Neural progenitor cell (in vitro differentiated cells): ENCODE results near the gene NDUFB5. TPM values are rescaled to one million over a fixed set of nuclear protein-coding genes. Genes with fewer than 3 reads are reported as not detected.

ENCODE experiments used
- DNase-seq: peaks from one replicate; pipeline ENCODE4 v3.0.0-alpha.2; 2016; ENCODE audit warnings: low spot score
- H2AFZ ChIP-seq: fragments of 200-600 bp; sonication (generic); replicated peaks from 2 replicates; pipeline ENCODE4 v1.6.1; 2016; ENCODE audit warnings: antibody characterized with exemption
- H3F3A ChIP-seq: fragments of 200-600 bp; sonication (generic); 2 replicates; pipeline ENCODE4 v1.6.1; 2016; ENCODE audit warnings: antibody characterized with exemption, low read depth
- H3K27ac ChIP-seq: fragments of 200-600 bp; sonication (generic); 2 replicates; pipeline ENCODE4 v1.5.1; 2016; ENCODE audit warnings: mild to moderate bottlenecking
- H3K27me3 ChIP-seq: fragments of 200-600 bp; sonication (generic); 2 replicates; pipeline ENCODE4 v1.6.1; 2016; ENCODE audit warnings: mild to moderate bottlenecking, moderate library complexity
- H3K36me3 ChIP-seq: fragments of 200-600 bp; sonication (generic); 2 replicates; pipeline ENCODE4 v1.5.1; 2016
- H3K4me1 ChIP-seq: fragments of 200-600 bp; sonication (generic); 2 replicates; pipeline ENCODE4 v1.6.1; 2016; ENCODE audit warnings: mixed run types
- H3K4me2 ChIP-seq: fragments of 200-600 bp; sonication (generic); 2 replicates; pipeline ENCODE4 v1.6.1; 2016
- H3K4me3 ChIP-seq: fragments of 200-600 bp; sonication (generic); 2 replicates; pipeline ENCODE4 v1.5.1; 2016
- H3K79me2 ChIP-seq: fragments of 200-600 bp; sonication (generic); 2 replicates; pipeline ENCODE4 v1.6.1; 2016; ENCODE audit warnings: low read depth
- H3K9ac ChIP-seq: fragments of 200-600 bp; sonication (generic); 2 replicates; pipeline ENCODE4 v1.6.1; 2016
- H3K9me3 ChIP-seq: fragments of 200-600 bp; sonication (generic); 2 replicates; pipeline ENCODE4 v1.5.1; 2016; ENCODE audit warnings: low read depth
- H4K20me1 ChIP-seq: fragments of 200-600 bp; sonication (generic); 2 replicates; pipeline ENCODE4 v1.6.1; 2016; ENCODE audit warnings: low read depth
- H3K27ac Mint-ChIP-seq: 3 replicates; pipeline ENCODE4 v1.8.0; 2021; ENCODE audit warnings: mixed read lengths
- H3K27me3 Mint-ChIP-seq: 2 replicates; pipeline ENCODE4 v1.8.0; 2022; ENCODE audit warnings: low read depth, mild to moderate bottlenecking, inconsistent platforms, moderate library complexity, mixed read lengths; ENCODE audit not compliant: insufficient read depth
- H3K36me3 Mint-ChIP-seq: 3 replicates; pipeline ENCODE4 v1.8.0; 2021; ENCODE audit warnings: mixed read lengths
- H3K4me1 Mint-ChIP-seq: 3 replicates; pipeline ENCODE4 v1.8.0; 2021; ENCODE audit warnings: mixed read lengths
- H3K4me3 Mint-ChIP-seq: 3 replicates; pipeline ENCODE4 v1.8.0; 2021; ENCODE audit warnings: mild to moderate bottlenecking, moderate library complexity, mixed read lengths
- H3K9me3 Mint-ChIP-seq: 3 replicates; pipeline ENCODE4 v1.8.0; 2020; ENCODE audit warnings: mixed read lengths
- CTCF ChIP-seq: fragments of 200-600 bp; sonication (generic); IDR thresholded peaks from 2 replicates; pipeline ENCODE4 v1.5.1; 2017; ENCODE audit warnings: antibody characterized with exemption, mild to moderate bottlenecking
- EZH2 ChIP-seq: fragments of 200-600 bp; sonication (generic); IDR thresholded peaks from 2 replicates; pipeline ENCODE4 v1.6.1; 2017; ENCODE audit warnings: antibody characterized with exemption, mild to moderate bottlenecking, moderate library complexity
- EZH2phosphoT487 ChIP-seq: fragments of 200-600 bp; sonication (generic); IDR thresholded peaks from 2 replicates; pipeline ENCODE4 v1.6.1; 2017; ENCODE audit warnings: antibody characterized with exemption
- total RNA-seq: library from RNA; depleted of rRNA; stranded (reverse); fragments of >200 nt; gene quantifications from 2 replicates; pipeline ENCODE4 v1.2.3, GENCODE V29; 2015; ENCODE audit warnings: low replicate concordance

NDUFB5 gene
- total RNA-seq: 104 and 193 TPM in 2 replicates

GRCh38 chr3:179604321-179605078 is at the start of gene NDUFB5, which contains the start of gene MRPL47:
Gene NDUFB5, plus strand, starts transcription at chr3:179604794. Its CDS starts 22 bp downstream, at chr3:179604816.
Gene MRPL47, minus strand, starts transcription at chr3:179604638. Its CDS starts 14 bp downstream, at chr3:179604624.
- Mint-ChIP-seq H3K9me3 (no peaks in the 10 kb centered on the region), H3K4me3 (peak within 1 kb of the TSS; percentile 100), H3K27me3 (no peaks in the 10 kb centered on the region), H3K27ac (peak within 1 kb of the TSS; percentile 97), H3K36me3 (peaks cover 8% of the 10 kb centered on the region), H3K4me1 (peaks cover 11% of the 10 kb centered on the region)
- H3K27ac ChIP-seq: peak within 1 kb of the TSS; percentile 85
- peaks cover 9% of the 10 kb centered on the region for H4K20me1 ChIP-seq
- peak within 1 kb of the TSS; percentile 72 for H3K4me3 ChIP-seq
- peaks cover 8% of the 10 kb centered on the region for H3K4me1 ChIP-seq
- H3K27me3 ChIP-seq: no peaks in the 10 kb centered on the region
- H3K9ac ChIP-seq: peak within 1 kb of the TSS; percentile 98
- peak within 1 kb of the TSS; percentile 95 for H2AFZ ChIP-seq
- peak within 1 kb of the TSS; percentile 91 for H3K4me2 ChIP-seq
- peaks cover 55% of the 10 kb centered on the region for H3K79me2 ChIP-seq
- H3K9me3 ChIP-seq: no peaks in the 10 kb centered on the region
- no peaks in the 10 kb centered on the region for H3F3A ChIP-seq
- peak; percentile 66 for TF ChIP-seq EZH2
- TF ChIP-seq CTCF: no peak
- DNase-seq: peak; percentile 97
- H3K36me3 ChIP-seq: peaks cover 14% of the 10 kb centered on the region

DNA sequence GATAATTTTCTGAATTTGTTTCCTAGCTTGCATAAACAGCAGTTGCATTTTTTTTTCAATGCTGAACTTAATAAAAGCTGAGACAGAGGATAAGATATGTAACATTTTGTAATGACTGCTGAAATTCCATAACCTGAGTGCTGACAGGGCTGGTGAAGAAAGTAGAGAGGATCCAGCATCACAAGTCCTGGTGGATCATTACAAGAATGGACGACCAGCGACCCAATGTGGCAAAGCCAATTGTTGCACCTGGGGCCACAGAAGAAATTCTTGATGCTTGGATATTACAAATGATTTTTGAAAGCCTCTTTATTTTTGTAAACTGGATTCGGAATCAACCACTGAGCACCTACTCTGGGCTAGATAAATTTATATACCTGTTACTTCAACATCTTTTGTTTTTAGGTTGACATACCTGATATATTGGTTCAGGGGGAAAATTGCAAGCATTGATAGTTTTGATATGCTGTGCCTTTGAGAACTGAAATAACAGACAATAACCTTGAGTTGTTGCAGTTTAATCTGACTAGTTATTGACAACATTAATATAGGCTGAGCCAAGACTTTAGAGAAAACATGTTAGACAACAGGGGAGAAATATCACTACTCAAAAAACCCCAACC is 45.7 kb upstream of the NDUFB5 start:
- H3K27ac ChIP-seq: no peak overlapping the region
- peak; percentile 77 for DNase-seq
- no peak overlapping the region for H3K4me3 ChIP-seq
- Mint-ChIP-seq H3K36me3 (no peaks in the 10 kb centered on the region), H3K27me3 (peaks cover 4% of the 10 kb centered on the region), H3K27ac (no peak overlapping the region), H3K9me3 (no peaks in the 10 kb centered on the region), H3K4me1 (peaks cover 8% of the 10 kb centered on the region), H3K4me3 (no peak overlapping the region)
- H3K4me1 ChIP-seq: peaks cover 1% of the 10 kb centered on the region
- no peak overlapping the region for H2AFZ ChIP-seq
- H3K36me3 ChIP-seq: no peaks in the 10 kb centered on the region
- H3K79me2 ChIP-seq: peaks cover 5% of the 10 kb centered on the region
- H3K9ac ChIP-seq: no peak overlapping the region
- peaks cover 12% of the 10 kb centered on the region for H3F3A ChIP-seq
- no peaks in the 10 kb centered on the region for H3K27me3 ChIP-seq
- no peak overlapping the region for H3K4me2 ChIP-seq
- H3K9me3 ChIP-seq: no peaks in the 10 kb centered on the region
- TF ChIP-seq EZH2 (no peak), EZH2phosphoT487 (no peak), CTCF (peak; percentile 95)
- peaks cover 4% of the 10 kb centered on the region for H4K20me1 ChIP-seq

DNA sequence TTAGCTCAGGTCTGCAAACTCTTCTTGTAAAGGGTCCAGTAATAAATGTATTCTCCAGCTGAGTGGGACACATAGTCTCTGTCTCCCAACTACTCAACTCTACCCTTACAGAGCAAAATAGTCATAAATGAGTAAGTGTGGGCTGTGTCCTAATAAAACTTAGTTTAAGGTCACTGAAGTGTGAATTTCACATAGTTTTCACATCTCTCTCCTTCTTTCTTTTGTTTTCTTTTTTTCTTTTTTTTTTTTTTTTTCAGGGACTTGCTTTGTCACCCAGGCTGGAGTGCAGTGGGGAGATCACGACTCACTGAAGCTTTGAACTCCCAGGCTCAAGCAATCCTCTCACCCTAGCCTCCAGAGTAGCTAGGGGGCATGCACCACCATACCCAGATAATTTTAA is 43.8 kb upstream of the NDUFB5 start:
- H3K4me1 Mint-ChIP-seq: peaks cover 14% of the 10 kb centered on the region
- no peaks in the 10 kb centered on the region for H3K9me3 ChIP-seq
- no peak overlapping the region for H3K9ac ChIP-seq
- peaks cover 4% of the 10 kb centered on the region for H3K27me3 Mint-ChIP-seq
- H3K27ac Mint-ChIP-seq: no peak overlapping the region
- no peak overlapping the region for H3K4me3 ChIP-seq
- no peaks in the 10 kb centered on the region for H3K36me3 ChIP-seq
- H2AFZ ChIP-seq: no peak overlapping the region
- no peak overlapping the region for H3K4me2 ChIP-seq
- H3F3A ChIP-seq: peaks cover 12% of the 10 kb centered on the region
- no peak overlapping the region for H3K27ac ChIP-seq
- H3K36me3 Mint-ChIP-seq: no peaks in the 10 kb centered on the region
- no peak overlapping the region for H3K4me3 Mint-ChIP-seq
- no peak for TF ChIP-seq EZH2phosphoT487
- no peak for TF ChIP-seq EZH2
- no peak for TF ChIP-seq CTCF
- H4K20me1 ChIP-seq: peaks cover 23% of the 10 kb centered on the region
- no peak for DNase-seq
- peaks cover 24% of the 10 kb centered on the region for H3K79me2 ChIP-seq
- no peaks in the 10 kb centered on the region for H3K9me3 Mint-ChIP-seq
- H3K4me1 ChIP-seq: peaks cover 9% of the 10 kb centered on the region
- no peaks in the 10 kb centered on the region for H3K27me3 ChIP-seq
